Uterus (tissue), 2 donors: Measurements from ENCODE around the gene CNOT6L.

Experiments used
- CTCF ChIP-seq, 4 experiments: fragments of 200-600 bp in 2 of 4; fragments of 450-650 bp in 2 of 4; sonication (generic) in 2 of 4; IDR thresholded peaks; one replicate each; pipeline ENCODE4 v1.5.1; 2016 to 2019; ENCODE audit warnings: antibody characterized with exemption in 4 of 4, mild to moderate bottlenecking in 2 of 4, moderate library complexity in 1 of 4
- POLR2A ChIP-seq, 2 donors: fragments of 450-650 bp; IDR thresholded peaks; one replicate each; pipeline ENCODE4 v1.6.1; 2016; ENCODE audit warnings: antibody characterized with exemption in 2 of 2, mild to moderate bottlenecking in 1 of 2, moderate library complexity in 1 of 2

DNA sequence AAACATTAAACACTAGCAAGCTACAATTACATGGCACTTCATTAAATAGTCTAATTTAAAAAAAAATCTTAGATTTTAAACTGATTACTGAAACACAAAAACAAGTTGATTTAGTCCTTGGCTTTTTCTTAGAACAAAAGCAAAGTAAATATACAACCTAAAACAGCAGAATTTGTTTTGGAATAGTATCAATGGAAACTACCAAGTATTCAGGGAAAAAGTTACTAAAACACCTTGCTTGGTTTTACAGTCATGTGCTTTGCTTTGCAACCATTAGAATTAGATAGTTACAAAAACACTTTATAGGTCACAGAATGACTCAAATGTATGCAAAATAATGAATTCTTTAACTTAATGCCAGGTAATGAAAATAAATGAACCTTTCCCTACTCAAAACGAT is 105.3 kb downstream of the CNOT6L start:
- no peak for TF ChIP-seq POLR2A (IDR thresholded peaks at IDR 0.05)
- no peak for TF ChIP-seq CTCF (IDR thresholded peaks at IDR 0.05)
